H1 (cell line): ENCODE results near the gene MMP24OS. TPM values are rescaled to one million over a fixed set of nuclear protein-coding genes. Genes with fewer than 3 reads are reported as not detected.

Experiments
- CTCF ChIA-PET: fragments of 300-600 bp; sonication (Branson Sonifier 250); formaldehyde crosslinking; loops from one replicate; lab custom pipeline; 2021; ENCODE audit not compliant: partially characterized antibody; lab: Charles Lee
- POLR2A ChIA-PET: fragments of 300-600 bp; sonication (Branson Sonifier 250); formaldehyde crosslinking; loops from one replicate; lab custom pipeline; 2021; ENCODE audit warnings: inconsistent platforms; ENCODE audit not compliant: partially characterized antibody; lab: Charles Lee
- DNase-seq, 2 experiments: peaks; one replicate each; pipeline versions ENCODE4 v3.0.0 to v3.0.0-alpha.2; 2010 to 2022; ENCODE audit warnings: low spot score in 2 of 2, low read depth in 1 of 2, mixed read lengths in 1 of 2
- FAIRE-seq: peaks from 2 replicates; lab custom pipeline; 2011; peaks lifted over from hg19 to GRCh38; lab: Jason Lieb, UNC
- H2AFZ ChIP-seq: 2 replicates; pipeline ENCODE4 v1.8.1; 2012; ENCODE audit warnings: low read length, inconsistent platforms
- H2AK5ac ChIP-seq: 2 replicates; pipeline ENCODE4 v1.6.1; 2013; ENCODE audit warnings: low read depth, low read length
- H2BK120ac ChIP-seq: replicated peaks from 2 replicates; pipeline ENCODE3; 2013; ENCODE audit warnings: low read depth, low read length, inconsistent platforms
- H2BK12ac ChIP-seq: 2 replicates; pipeline ENCODE4 v1.6.1; 2013; ENCODE audit warnings: low read depth, low read length
- H2BK15ac ChIP-seq: 2 replicates; pipeline ENCODE4 v1.6.1; 2013; ENCODE audit warnings: low read length
- H2BK20ac ChIP-seq: 2 replicates; pipeline ENCODE4 v1.6.1; 2013; ENCODE audit warnings: low read length
- H2BK5ac ChIP-seq: 2 replicates; pipeline ENCODE4 v1.6.1; 2013; ENCODE audit warnings: low read depth, low read length
- H3K14ac ChIP-seq: 2 replicates; pipeline ENCODE4 v1.6.1; 2013; ENCODE audit warnings: inconsistent platforms; ENCODE audit not compliant: insufficient read length
- H3K18ac ChIP-seq: 2 replicates; pipeline ENCODE4 v1.6.1; 2013; ENCODE audit warnings: low read length; ENCODE audit errors: extremely low read depth
- H3K23ac ChIP-seq: 2 replicates; pipeline ENCODE4 v1.6.1; 2013; ENCODE audit warnings: inconsistent platforms; ENCODE audit not compliant: insufficient read length
- H3K23me2 ChIP-seq: 2 replicates; pipeline ENCODE4 v1.6.1; 2013; ENCODE audit warnings: low read depth, low read length
- H3K27ac ChIP-seq: 2 replicates; pipeline ENCODE4 v1.6.1; 2011; ENCODE audit warnings: low read depth, low read length, inconsistent platforms
- H3K27me3 ChIP-seq, 4 experiments: replicated peaks in 1 of 4; 1 replicate in 1 of 4; 2 replicates in 3 of 4; pipeline versions ENCODE4 v1.6.1 to v1.8.1; 2011 to 2013; ENCODE audit warnings: low read length in 3 of 4, mild to moderate bottlenecking in 3 of 4, inconsistent platforms in 2 of 4, mixed read lengths in 2 of 4, moderate library complexity in 1 of 4; ENCODE audit not compliant: control insufficient read depth in 3 of 4, insufficient read depth in 3 of 4; ENCODE audit errors: extremely low read depth in 1 of 4
- H3K36me3 ChIP-seq, 4 experiments: 2 replicates each; pipeline versions ENCODE4 v1.6.1 to v1.8.1; 2011 to 2013; ENCODE audit warnings: mild to moderate bottlenecking in 4 of 4, low read length in 3 of 4, moderate library complexity in 2 of 4, control low read depth in 1 of 4, inconsistent platforms in 1 of 4; ENCODE audit not compliant: insufficient read depth in 4 of 4, control insufficient read depth in 2 of 4
- H3K4ac ChIP-seq: replicated peaks from 2 replicates; pipeline ENCODE3; 2013; ENCODE audit warnings: low read length, low read depth, mixed read lengths, inconsistent platforms; ENCODE audit not compliant: insufficient read length
- H3K4me1 ChIP-seq, 4 experiments: replicated peaks in 1 of 4; 1 replicate in 1 of 4; 2 replicates in 3 of 4; pipeline versions ENCODE4 v1.6.1 to v1.8.1; 2011 to 2013; ENCODE audit warnings: low read length in 3 of 4, inconsistent platforms in 2 of 4, mixed read lengths in 1 of 4; ENCODE audit not compliant: insufficient read depth in 4 of 4, control insufficient read depth in 3 of 4
- H3K4me2 ChIP-seq, 2 experiments: 2 replicates each; pipeline versions ENCODE4 v1.6.1 to v1.8.1; 2011 to 2013; ENCODE audit warnings: low read depth in 2 of 2, low read length in 2 of 2, control low read depth in 1 of 2, inconsistent platforms in 1 of 2, mild to moderate bottlenecking in 1 of 2; ENCODE audit not compliant: insufficient read depth in 1 of 2
- H3K4me3 ChIP-seq, 4 experiments: fragments of 200-600, 300-600 bp in 1 of 4; sonication (generic), shearing (Covaris generic), sonication (Bioruptor Twin) in 1 of 4; 2 replicates each; pipeline versions ENCODE4 v1.5.1 to v1.8.1; 2011 to 2016; ENCODE audit warnings: low read length in 4 of 4, low read depth in 3 of 4, control low read depth in 2 of 4, inconsistent platforms in 2 of 4, mild to moderate bottlenecking in 2 of 4, mixed read lengths in 1 of 4, moderate library complexity in 1 of 4; ENCODE audit not compliant: insufficient read depth in 2 of 4; ENCODE audit errors: extremely low read depth in 1 of 4
- H3K56ac ChIP-seq: replicated peaks from 2 replicates; pipeline ENCODE3; 2013; ENCODE audit warnings: low read depth, mild to moderate bottlenecking, mixed read lengths, low read length, inconsistent platforms; ENCODE audit not compliant: insufficient read length
- H3K79me1 ChIP-seq: 2 replicates; pipeline ENCODE4 v1.6.1; 2013; ENCODE audit warnings: low read depth, low read length, control low read depth
- H3K79me2 ChIP-seq, 2 experiments: 2 replicates each; pipeline versions ENCODE4 v1.6.1 to v1.8.1; 2012 to 2013; ENCODE audit warnings: low read length in 2 of 2, mild to moderate bottlenecking in 2 of 2, inconsistent platforms in 1 of 2; ENCODE audit not compliant: insufficient read depth in 2 of 2, control insufficient read depth in 1 of 2
- H3K9ac ChIP-seq, 4 experiments: replicated peaks in 1 of 4; 1 replicate in 1 of 4; 2 replicates in 3 of 4; pipeline versions ENCODE4 v1.6.1 to v1.8.1; 2011 to 2013; ENCODE audit warnings: low read depth in 3 of 4, low read length in 3 of 4, control low read depth in 2 of 4, mild to moderate bottlenecking in 2 of 4, moderate library complexity in 2 of 4, inconsistent platforms in 1 of 4; ENCODE audit errors: extremely low read depth in 1 of 4
- H3K9me3 ChIP-seq, 2 experiments: 2 replicates each; pipeline versions ENCODE4 v1.6.1 to v1.8.1; 2012 to 2013; ENCODE audit warnings: mild to moderate bottlenecking in 2 of 2, moderate library complexity in 2 of 2, control low read depth in 1 of 2, inconsistent platforms in 1 of 2, low read depth in 1 of 2, low read length in 1 of 2, mixed read lengths in 1 of 2; ENCODE audit not compliant: insufficient read depth in 2 of 2
- H4K20me1 ChIP-seq, 2 experiments: replicated peaks in 1 of 2; 2 replicates each; pipeline versions ENCODE3 to v1.8.1; 2011 to 2013; ENCODE audit warnings: inconsistent platforms in 2 of 2, low read length in 2 of 2, mild to moderate bottlenecking in 1 of 2; ENCODE audit not compliant: insufficient read depth in 2 of 2, control insufficient read depth in 1 of 2
- H4K5ac ChIP-seq: 2 replicates; pipeline ENCODE4 v1.6.1; 2013; ENCODE audit warnings: low read length, low read depth, mixed read lengths, inconsistent platforms; ENCODE audit not compliant: insufficient read length
- H4K8ac ChIP-seq: 2 replicates; pipeline ENCODE4 v1.8.0; 2013; ENCODE audit warnings: mild to moderate bottlenecking, moderate library complexity, low read length, inconsistent platforms; ENCODE audit not compliant: insufficient read depth; ENCODE audit errors: extremely low read depth
- H4K91ac ChIP-seq: replicated peaks from 2 replicates; pipeline ENCODE3; 2013; ENCODE audit warnings: low read length, mixed read lengths, inconsistent platforms; ENCODE audit not compliant: insufficient read length
- ATF2 ChIP-seq: IDR thresholded peaks from 2 replicates; pipeline ENCODE4 v1.6.1; 2012; ENCODE audit warnings: low read length, inconsistent platforms
- BACH1 ChIP-seq: IDR thresholded peaks from 2 replicates; pipeline ENCODE4 v1.6.1; 2012; ENCODE audit warnings: low read length, improper control_type of control experiment
- CBX5 ChIP-seq: fragments of 300-800, 300-1000 bp; sonication (generic); IDR thresholded peaks from 2 replicates; pipeline ENCODE4 v1.7.1; 2016; ENCODE audit warnings: antibody characterized with exemption, low read length, low read depth
- KDM4A ChIP-seq: IDR thresholded peaks from one replicate; pipeline ENCODE4 v1.7.1; 2012; ENCODE audit warnings: low read depth, mild to moderate bottlenecking, moderate library complexity, low read length, inconsistent platforms; ENCODE audit not compliant: severe bottlenecking
- SP2 ChIP-seq: IDR thresholded peaks from 2 replicates; pipeline ENCODE4 v1.6.1; 2012; ENCODE audit warnings: mild to moderate bottlenecking, low read length, inconsistent platforms
- TCF12 ChIP-seq: IDR thresholded peaks from 2 replicates; pipeline ENCODE4 v1.6.1; 2011; ENCODE audit warnings: low read depth, mild to moderate bottlenecking, low read length
- WGBS, 2 experiments: shearing (Covaris generic) in 1 of 2; methylation state at CpG; one replicate each; pipeline versions ENCODE4 v1.1.6 to v1.1.7; 2013 to 2015; ENCODE audit warnings: low lambda C conversion rate in 2 of 2, mixed read lengths in 2 of 2, inconsistent platforms in 1 of 2, low coverage in 1 of 2, missing lambda C conversion rate in 1 of 2; ENCODE audit not compliant: insufficient replicate concordance in 2 of 2, insufficient coverage in 1 of 2, insufficient read length in 1 of 2; ENCODE audit errors: extremely low coverage in 1 of 2, missing lambda C conversion rate in 1 of 2; 5-methylcytosine and 5-hydroxymethylcytosine counted together
- polyA plus RNA-seq, 7 experiments: library from polyadenylated mRNA; depleted of rRNA in 3 of 7; stranded (reverse) in 5 of 7; unstranded in 2 of 7; fragments of >200 nt in 5 of 7; fragments of 200-250 nt in 2 of 7; gene quantifications; 1 replicate in 5 of 7; 2 replicates in 1 of 7; 4 replicates in 1 of 7; pipeline versions ENCODE4 v1.2.1 to v1.2.3, GENCODE V29; 2011 to 2013; ENCODE audit warnings: missing spikeins in 2 of 7, mixed read lengths in 2 of 7
- total RNA-seq: library from RNA; stranded (reverse); fragmentation: NEBNext Ultra II Directional; extraction: Animal tissue kit (Norgen Biotek cat#: 25700); gene quantifications from 2 replicates; pipeline ENCODE4 v1.2.1, GENCODE V29; 2021

The MMP24OS gene
- total and polyA plus RNA-seq, 2 of the 8 experiments (the other 6 are each of a cell fraction or from before 2014, with no cell fraction given): 19.0 to 21.3 TPM

GRCh38 chr20:35327074-35327976, 49.4 kb upstream of the MMP24OS start:
- Histone ChIP-seq H3K9me3 (no peaks in the 10 kb centered on the region), H3K23me2 (no peaks in the 10 kb centered on the region), H3K79me1 (no peaks in the 10 kb centered on the region), H2BK20ac (no peak overlapping the region), H3K23ac (no peak overlapping the region), H2BK120ac (no peak overlapping the region), H3K9ac (no peak overlapping the region), H4K5ac (no peak overlapping the region), H4K20me1 (no peaks in the 10 kb centered on the region), H2BK12ac (no peak overlapping the region), H2BK5ac (no peak overlapping the region), H3K4ac (no peak overlapping the region), H3K4me1 (peaks cover 0 to 4% (median 1%) of the 10 kb centered on the region in 4 experiments; a peak in 2 of 7 replicates), H3K36me3 (no peaks in the 10 kb centered on the region; a peak in 1 of 8 replicates), H3K56ac (no peak overlapping the region), H3K4me3 (no peak overlapping the region), H3K18ac (no peak overlapping the region), H3K27ac (no peak overlapping the region), H4K8ac (no peak overlapping the region), H3K79me2 (no peaks in the 10 kb centered on the region), H3K14ac (no peak overlapping the region), H2AFZ (no peak overlapping the region), H3K4me2 (no peak overlapping the region), H4K91ac (no peak overlapping the region), H2BK15ac (no peak overlapping the region), H3K27me3 (no peaks in the 10 kb centered on the region), H2AK5ac (no peak overlapping the region)
- CTCF ChIA-PET: interaction anchor here (0.6 to 6.6 kb wide), 2 partner anchors 21 to 178 kb away, joined by 3 to 141 read pairs; no protein-coding TSS in a partner anchor
- DNase-seq (no peak), FAIRE-seq (no peak)
- whole genome bisulfite sequencing, 2 experiments: 92% methylated on average over 4 of the region's 4 CpGs; no CpG with 5 or more reads in 1 of the 2 experiments
- POLR2A ChIA-PET: no interaction called here
- TF ChIP-seq KDM4A (no peak), SP2 (no peak), ATF2 (no peak), BACH1 (no peak), CBX5 (no peak), TCF12 (no peak)
